Right atrium auricular region (tissue), 2 donors: ENCODE measurements around the gene VPS51. TPM values are rescaled to one million over a fixed set of nuclear protein-coding genes. Genes with fewer than 3 reads are reported as not detected.

Source experiments
- microRNA-seq, 2 donors: library from miRNA; unstranded; fragments of <30 nt; microRNA quantifications; one replicate each; pipeline ENCODE4, GENCODE V29; 2016 to 2017; ENCODE audit warnings: borderline number of aligned reads in 2 of 2, borderline replicate concordance in 1 of 2
- total RNA-seq, 2 donors: library from RNA; depleted of rRNA; stranded (reverse); fragments of >200 nt; gene quantifications; one replicate each; pipeline ENCODE4 v1.1.0, GENCODE V29; 2016

VPS51 gene
- total RNA-seq, 2 donors from 2014 or later = 98.5 to 147 TPM

Small RNAs within 50 kb of the gene (microRNA-seq; reads per million reads assigned to microRNA genes)
- gene MIR6751 = 0 to 0.71 reads per million in 2 donors

Other genes starting within 250 kb of the VPS51 start
- gene EHD1, start 217.6 kb upstream of the VPS51 start, total RNA-seq = 10 to 100 TPM; 29.5 to 34.1 TPM
- gene ATG2A, start 179.0 kb upstream of the VPS51 start, total RNA-seq = 10 to 100 TPM; 16.0 to 24.1 TPM
- gene PPP2R5B, start 171.5 kb upstream of the VPS51 start, total RNA-seq = 10 to 100 TPM; 21.5 to 23.0 TPM
- not detected for gene GPHA2, start 160.3 kb upstream of the VPS51 start, total RNA-seq
- gene MAJIN, start 124.1 kb upstream of the VPS51 start, total RNA-seq = not detected
- gene BATF2, start 99.2 kb upstream of the VPS51 start, total RNA-seq = 1 to 10 TPM; 1.1 to 1.6 TPM
- 100 to 1,000 TPM; 155 to 207 TPM for gene ARL2, start 82.1 kb upstream of the VPS51 start, total RNA-seq
- gene SNX15, start 68.8 kb upstream of the VPS51 start, total RNA-seq = 10 to 100 TPM; 19.4 to 21.8 TPM
- 1 to 10 TPM; 5.4 to 6.8 TPM for gene SAC3D1, start 55.0 kb upstream of the VPS51 start, total RNA-seq
- 10 to 100 TPM in 1 of 2 donors, 1 to 10 TPM in 1; 6.0 to 18.9 TPM for gene NAALADL1, start 37.7 kb upstream of the VPS51 start, total RNA-seq
- under 1 TPM; 0.16 to 0.52 TPM for gene CDCA5, start 12.2 kb upstream of the VPS51 start, total RNA-seq
- gene ZFPL1, start 12.0 kb upstream of the VPS51 start, total RNA-seq = 10 to 100 TPM; 26.7 to 38.4 TPM
- 100 to 1,000 TPM; 134 to 199 TPM for gene TM7SF2, start 15.7 kb downstream of the VPS51 start, total RNA-seq
- 10 to 100 TPM in 1 of 2 donors, 1 to 10 TPM in 1; 8.7 to 12.0 TPM for gene ZNHIT2, start 21.5 kb downstream of the VPS51 start, total RNA-seq
- 100 to 1,000 TPM; 361 to 585 TPM for gene FAU, start 25.9 kb downstream of the VPS51 start, total RNA-seq
- 10 to 100 TPM; 38.8 to 47.8 TPM for gene MRPL49, start 26.1 kb downstream of the VPS51 start, total RNA-seq
- 10 to 100 TPM; 29.1 to 52.0 TPM for gene SYVN1, start 38.3 kb downstream of the VPS51 start, total RNA-seq
- not detected for gene SPDYC, start 74.0 kb downstream of the VPS51 start, total RNA-seq
- gene CAPN1, start 85.7 kb downstream of the VPS51 start, total RNA-seq = 10 to 100 TPM; 89.9 to 93.0 TPM
- gene POLA2, start 165.7 kb downstream of the VPS51 start, total RNA-seq = 10 to 100 TPM in 1 of 2 donors, 1 to 10 TPM in 1; 4.5 to 12.4 TPM
- 10 to 100 TPM; 14.4 to 31.0 TPM for gene CDC42EP2, start 218.7 kb downstream of the VPS51 start, total RNA-seq
- 10 to 100 TPM; 46.3 TPM for gene DPF2, start 237.6 kb downstream of the VPS51 start, total RNA-seq